Measurements from ENCODE around the gene PIWIL4. TPM values are rescaled to one million over a fixed set of nuclear protein-coding genes. Genes with fewer than 3 reads are reported as not detected.
A peak's percentile ranks its signal among the peaks of the same experiment; 100 is the strongest.
"Not testable (repeated sequence)": the region's sequence is repeated elsewhere in the genome, so short reads cannot be mapped to it uniquely, and the experiment has no call there.

Gene PIWIL4
- total RNA-seq, 1 donor from 2014 or later: 7.7 TPM

DNA sequence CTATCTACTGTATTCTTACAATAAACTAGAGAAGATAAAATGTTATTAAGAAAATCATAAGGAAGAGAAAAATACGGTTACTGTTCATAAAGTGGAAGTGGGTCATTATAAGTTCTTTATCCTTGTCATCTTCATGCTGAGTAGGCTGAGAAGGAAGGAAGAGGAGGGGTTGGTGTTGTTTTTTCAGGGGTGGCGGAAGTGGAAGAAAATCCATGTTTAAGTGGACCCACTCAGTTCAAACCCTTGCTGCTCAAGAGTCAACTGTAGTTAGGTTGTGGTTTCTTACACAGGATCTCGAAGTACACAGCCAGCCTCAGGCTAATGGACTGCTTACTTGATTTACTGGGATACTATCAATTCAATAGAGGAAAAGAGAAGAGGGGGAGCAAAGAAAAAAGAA lies 63.1 kb downstream of the PIWIL4 start:
- no peak for DNase-seq (ENCODE audit: low spot score in 2 of 2)
- no peak for FAIRE-seq

DNA sequence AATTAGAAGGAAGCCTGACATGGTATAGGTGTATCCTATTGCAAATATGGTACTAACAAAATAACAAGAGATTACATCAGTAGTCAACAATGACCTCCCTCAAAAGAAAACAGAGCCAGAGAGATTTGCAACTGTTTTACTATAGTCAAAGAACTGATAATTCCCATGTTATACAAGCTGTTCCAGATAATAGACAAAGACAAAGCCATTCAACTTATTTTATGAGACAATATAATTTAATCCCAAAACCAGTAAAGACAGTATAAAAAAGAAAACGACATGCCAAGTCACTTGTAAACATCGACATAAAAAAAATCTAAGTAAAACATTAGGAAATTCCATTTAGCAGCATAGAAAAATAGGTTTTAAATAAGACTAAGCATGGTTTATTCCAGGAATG lies 65.2 kb downstream of the PIWIL4 start:
- no peak for FAIRE-seq

DNA sequence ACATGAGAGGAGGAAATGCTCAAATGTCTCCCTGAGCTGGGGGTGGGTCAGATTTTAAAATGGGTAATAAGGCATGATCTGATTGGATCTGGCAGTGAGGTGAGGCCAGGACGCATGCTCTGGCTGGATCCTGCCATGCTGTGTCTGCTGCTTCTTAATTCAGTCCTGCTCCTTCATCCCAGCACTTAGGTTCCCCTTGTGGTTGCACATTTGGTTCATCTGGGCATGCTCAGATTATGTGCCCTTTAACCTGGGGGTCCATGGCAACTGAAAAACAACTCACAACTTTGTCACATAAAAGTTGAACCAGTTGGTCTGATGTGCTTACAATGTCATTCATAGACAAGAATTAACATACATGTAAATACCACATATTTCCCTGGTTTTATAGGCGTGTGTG lies 67.9 kb downstream of the PIWIL4 start:
- FAIRE-seq: no peak

More for the DNA sequence above, 65.2 kb downstream of the PIWIL4 start:
- no peak for DNase-seq (ENCODE audit: low spot score in 2 of 2)

DNA sequence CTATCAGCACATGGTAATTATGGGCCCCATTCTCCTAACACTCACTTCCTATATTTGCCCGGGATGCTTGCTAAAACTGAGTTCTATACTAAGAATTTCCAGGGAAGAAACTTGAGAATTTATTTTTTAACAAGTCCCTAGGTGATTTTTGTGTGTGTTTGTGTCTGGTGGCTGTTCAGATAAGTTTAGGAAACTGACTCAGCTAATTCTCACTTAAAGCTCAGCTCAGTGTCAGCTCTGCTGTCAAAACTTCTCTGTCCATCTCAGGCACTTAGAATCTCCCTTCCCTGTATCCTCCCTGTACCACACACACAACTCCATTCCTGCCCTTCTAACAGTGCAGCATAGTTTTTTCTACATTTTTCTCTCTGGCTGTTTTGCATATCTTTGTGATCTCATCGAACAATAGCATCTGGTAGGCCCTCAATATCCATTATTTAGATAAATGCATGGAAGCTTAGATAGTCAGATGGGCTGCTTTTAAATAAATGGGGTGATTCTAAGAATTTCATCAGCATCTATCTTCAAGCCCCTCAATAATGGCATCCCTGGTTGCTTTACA lies 69.3 kb downstream of the PIWIL4 start:
- FAIRE-seq (no peak), DNase-seq (ENCODE audit: low spot score in 2 of 2) (no peak)

More for the DNA sequence above, 67.9 kb downstream of the PIWIL4 start:
- DNase-seq (ENCODE audit: low spot score in 2 of 2): no peak

DNA sequence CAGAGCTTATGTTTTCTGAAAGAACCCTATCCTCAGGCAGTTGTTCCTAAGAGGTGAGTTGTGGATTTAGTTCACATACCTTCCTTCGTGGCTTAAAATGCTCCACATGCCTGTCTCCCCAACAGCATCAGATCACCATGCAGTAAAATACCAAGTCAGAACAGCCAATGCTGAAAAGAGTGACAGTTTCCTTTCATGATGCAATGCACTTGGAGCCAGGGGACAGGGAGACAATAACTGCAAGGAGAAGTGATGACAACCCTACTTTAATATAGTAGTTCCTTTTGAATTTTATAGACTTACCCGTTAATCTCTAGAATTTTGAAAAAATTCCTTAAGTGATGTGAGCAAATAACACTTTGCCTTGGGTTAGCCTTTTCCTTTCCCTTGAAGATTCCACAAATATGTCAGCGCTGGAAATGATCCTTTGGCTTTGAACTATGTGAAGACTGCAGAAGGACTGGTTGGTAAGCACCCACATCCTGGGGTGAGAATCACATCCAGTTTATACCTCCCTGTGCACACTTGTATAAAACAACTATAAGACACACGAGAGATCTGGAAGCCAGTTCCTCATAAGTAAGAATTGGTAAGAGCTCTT lies 71.2 kb downstream of the PIWIL4 start:
- DNase-seq (ENCODE audit: low spot score in 2 of 2) (no peak), FAIRE-seq (no peak)

DNA sequence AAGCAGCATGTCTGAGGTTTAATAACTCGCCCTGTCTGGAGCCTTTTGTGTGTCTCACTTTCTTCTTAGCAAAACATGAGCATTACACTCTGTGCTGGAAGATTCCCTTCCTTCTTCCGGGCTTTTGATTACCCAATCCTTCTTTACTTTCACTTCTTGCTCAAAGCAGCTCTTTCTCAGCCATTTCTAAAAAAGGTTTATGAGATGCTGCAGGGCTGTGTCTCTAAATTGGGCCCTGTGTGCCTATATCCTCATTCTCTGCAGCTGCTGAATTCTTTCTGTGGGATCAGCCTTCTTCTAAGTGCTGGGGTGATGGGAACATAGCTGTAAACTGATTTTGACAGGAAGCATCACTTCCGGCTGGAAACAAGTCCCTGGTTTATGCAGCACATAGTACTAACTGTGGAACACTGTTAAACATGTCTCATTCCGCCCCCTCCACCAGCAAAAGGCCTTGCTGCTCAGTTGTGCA lies 71.8 kb downstream of the PIWIL4 start:
- DNase-seq (ENCODE audit: low spot score in 2 of 2) (peak in 1 of 2 donors; percentile 21), FAIRE-seq (no peak)

DNA sequence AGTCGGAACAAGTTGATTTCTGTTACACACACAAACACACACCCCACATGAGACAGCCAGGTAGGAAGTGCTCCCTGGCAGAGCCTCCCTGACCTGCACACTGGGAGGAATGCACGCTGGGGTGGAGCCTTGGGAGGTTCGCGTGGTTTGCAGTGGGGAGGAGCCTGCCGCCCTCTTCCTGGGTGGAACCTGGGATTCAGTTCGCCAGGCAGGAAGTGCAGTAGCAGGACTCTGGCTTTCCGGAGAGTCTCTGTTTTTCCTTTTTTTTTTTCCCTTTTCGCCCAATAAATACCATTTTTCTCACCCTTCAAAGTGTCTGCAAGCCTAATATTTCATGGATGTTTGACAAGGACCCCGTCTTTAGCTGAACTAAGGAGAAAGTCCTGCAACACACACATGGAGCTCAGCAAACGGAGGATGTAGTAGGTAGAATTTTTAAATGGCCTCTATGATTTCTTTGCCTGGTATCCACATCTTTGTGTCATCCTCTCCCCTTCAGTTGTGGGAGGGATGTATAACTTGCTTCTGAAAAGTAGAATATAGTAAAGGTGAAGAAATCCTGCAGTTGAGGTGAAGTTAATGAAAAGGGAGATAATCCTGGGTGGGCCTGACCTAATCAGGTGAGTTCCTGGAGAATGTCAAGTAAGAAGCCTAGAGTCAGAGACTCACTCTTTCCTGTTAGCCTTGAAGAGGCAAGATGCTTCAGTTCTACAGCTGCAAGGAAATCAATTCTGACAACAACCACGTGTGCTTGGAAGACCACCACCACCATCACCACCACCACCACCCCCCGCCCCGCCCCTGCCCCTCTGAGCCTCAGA lies 72.9 kb downstream of the PIWIL4 start:
- DNase-seq (ENCODE audit: low spot score in 2 of 2) (no peak), FAIRE-seq (no peak)

DNA sequence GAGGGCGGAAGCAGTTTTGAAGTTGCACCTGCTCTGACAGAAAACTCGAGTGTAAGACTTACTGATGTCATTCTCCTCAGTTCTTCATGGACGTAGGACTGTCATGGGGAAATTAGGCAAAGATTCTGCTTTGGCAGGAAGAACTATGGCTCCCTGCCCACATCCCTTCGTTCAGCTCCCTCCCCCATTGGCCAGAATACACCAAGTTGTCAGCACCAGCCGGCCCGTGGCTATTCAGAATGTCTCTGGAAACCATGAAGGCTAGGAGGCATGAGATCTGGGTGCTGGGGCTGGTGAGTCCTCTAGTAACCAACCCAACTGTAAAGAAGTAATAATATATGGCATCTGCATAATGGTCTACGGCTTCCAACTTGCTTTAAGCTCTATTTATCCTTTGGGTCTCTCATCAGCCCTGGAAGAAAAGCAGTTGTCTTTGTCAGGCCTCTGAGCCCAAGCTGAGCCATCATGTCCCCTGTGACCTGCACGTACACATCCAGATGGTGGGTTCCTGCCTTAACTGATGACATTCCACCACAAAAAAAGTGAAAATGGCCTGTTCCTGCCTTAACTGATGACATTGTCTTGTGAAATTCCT lies 74.1 kb downstream of the PIWIL4 start:
- DNase-seq (ENCODE audit: low spot score in 2 of 2) (no peak), FAIRE-seq (no peak)

DNA sequence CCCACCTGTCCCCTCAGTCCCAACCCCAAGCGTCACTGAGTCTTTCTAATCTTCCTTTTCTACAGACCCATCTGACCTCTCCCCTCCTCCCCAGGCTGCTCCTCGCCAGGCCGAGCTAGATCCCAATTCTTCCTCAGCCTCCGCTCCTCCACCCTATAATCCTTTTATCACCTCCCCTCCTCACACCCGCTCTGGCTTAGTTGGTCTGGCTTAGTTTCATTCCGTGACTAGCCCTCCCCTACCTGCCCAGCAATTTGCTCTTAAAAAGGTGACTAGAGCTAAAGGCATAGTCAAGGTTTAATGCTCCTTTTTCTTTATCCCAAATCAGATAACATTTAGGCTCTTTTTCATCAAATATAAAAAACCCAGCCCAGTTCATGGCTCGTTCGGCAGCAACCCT lies 76.0 kb downstream of the PIWIL4 start:
- FAIRE-seq; DNase-seq (ENCODE audit: low spot score in 2 of 2): not testable (repeated sequence)

DNA sequence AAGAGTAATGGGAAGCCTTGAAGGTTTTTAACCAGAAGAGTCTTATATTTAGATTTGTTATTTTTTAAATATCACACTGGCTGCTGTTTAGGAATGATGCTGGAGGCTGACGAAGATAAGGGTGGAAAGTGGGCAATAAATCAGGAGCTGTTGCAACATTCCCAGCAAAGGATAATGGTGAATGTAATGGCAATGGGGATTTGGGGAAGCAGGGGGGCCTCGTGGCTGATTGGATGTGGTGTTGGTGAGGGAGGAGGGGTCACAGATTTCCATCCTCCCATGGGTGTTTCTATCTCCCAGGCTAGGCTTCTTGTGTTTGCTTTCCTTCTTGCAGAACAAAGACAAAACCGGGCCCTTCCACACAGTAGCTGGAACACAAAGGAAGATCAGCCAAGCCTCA lies 80.8 kb downstream of the PIWIL4 start:
- DNase-seq (ENCODE audit: low spot score in 2 of 2) (no peak), FAIRE-seq (no peak)

DNA sequence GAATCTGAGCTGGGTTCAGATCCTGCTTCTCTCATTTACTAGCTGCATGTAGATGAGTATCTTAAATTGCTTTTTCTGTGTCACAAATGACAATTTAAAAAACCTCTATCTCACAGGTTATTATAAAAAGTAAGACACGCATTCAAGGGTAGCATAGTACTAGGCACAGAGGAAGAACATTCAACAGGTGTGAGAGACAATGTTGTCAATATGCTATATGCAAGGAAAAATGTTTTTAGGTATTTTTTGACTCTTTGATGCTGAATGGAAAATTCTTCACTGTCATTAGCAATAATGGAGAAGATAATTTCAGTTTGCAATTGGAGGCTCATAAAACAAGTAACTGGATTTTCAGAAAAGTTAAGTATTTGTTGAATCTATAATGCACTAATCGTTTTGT lies 81.6 kb downstream of the PIWIL4 start:
- DNase-seq (ENCODE audit: low spot score in 2 of 2) (no peak), FAIRE-seq (no peak)

DNA sequence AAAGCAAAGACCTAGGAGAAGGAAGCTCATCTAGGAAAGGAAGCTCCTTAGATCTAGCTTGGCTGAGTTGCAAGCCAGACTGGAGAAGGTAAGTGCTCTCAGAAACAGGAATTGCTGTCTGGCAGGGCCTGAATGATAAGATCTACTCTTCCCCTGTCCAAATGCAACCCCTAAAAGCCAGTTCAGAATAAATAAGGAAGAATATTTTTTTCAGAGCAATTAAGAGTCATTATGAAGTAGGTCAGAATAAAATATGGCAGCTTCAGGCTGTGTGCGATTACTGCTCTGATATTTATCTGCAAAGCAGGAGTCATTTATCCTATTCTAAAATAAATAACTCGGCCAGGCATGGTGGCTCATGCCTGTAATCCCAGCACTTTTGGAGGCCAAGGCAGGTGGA lies 82.1 kb downstream of the PIWIL4 start:
- FAIRE-seq (no peak), DNase-seq (ENCODE audit: low spot score in 2 of 2) (no peak)

DNA sequence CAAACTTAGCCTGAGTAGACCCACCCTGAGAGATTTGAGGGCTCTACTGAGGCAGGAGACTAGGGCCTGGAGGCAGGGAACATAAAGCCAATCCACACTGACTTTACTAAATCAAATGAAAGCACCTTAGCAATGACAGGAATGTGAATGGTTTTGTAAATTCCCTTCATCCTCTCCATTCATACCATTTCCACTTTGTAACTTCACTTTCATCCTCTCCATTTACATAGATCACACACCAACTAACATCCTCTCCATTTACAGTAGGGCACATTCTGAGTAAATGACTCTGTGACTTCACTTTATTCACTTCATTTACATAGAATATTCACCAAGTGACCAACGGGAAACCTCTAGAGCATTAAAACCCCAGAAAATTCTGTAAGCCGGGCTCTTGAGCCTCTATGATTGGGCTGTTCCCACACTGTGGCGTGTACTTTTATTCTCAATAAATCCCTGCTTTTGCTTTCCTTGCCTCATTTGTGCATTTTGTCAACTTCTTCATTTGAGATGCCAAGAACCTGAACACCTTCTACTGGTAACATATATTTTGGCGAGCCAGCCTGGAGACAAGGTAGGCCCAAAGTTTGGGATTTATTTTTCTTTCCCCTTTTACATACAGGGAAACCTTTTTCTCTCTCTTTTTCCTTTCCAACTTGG lies 82.9 kb downstream of the PIWIL4 start:
- DNase-seq (ENCODE audit: low spot score in 2 of 2) (no peak), FAIRE-seq (no peak)

DNA sequence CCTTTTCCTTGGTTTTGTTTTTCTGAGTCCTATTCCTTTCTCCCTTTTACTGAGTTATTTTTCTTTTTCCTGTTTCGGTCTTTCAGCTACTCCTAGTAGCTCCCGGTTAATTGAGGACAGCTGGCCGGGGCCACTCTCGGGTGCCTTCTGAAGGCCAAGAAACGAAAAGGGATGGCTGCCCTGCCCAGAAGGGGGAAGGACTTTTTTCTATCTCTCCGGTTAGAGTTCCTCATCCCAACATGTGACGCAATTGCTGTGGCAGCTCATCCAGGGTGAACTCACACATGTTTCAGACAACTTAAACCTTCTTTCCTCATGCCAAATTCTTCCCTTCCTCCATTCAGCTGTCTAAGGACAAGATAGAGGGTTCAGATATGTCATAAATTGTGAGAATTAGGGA lies 83.6 kb downstream of the PIWIL4 start:
- no peak for FAIRE-seq

DNA sequence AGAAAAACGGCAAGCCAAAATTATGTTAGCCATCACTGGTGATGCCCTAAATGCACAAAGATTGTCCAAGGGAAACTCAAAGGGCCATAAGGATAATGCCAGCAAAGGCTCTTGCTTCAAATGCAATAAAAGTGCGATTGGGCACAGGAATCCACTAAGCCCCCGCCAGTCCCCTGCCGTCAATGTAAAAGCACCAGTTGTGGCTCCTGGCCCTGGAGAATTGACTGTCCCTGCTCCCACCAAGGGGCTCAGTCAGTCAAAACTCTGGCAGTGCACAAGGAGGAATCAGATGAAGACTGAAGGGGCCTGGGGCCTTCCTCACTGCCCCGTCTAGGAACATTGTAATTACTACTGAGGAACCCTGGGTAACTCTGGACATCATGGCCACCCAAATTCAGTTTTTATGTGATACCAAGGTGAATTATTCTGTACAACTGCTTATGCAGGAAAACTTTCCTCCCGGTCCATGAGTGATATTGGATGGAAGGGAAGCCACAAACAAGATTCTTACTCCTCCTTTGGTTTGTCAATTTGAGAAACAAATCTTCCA lies 85.6 kb downstream of the PIWIL4 start:
- DNase-seq (ENCODE audit: low spot score in 2 of 2): no peak
- no peak for FAIRE-seq

More for the DNA sequence above, 83.6 kb downstream of the PIWIL4 start:
- no peak for DNase-seq (ENCODE audit: low spot score in 2 of 2)

DNA sequence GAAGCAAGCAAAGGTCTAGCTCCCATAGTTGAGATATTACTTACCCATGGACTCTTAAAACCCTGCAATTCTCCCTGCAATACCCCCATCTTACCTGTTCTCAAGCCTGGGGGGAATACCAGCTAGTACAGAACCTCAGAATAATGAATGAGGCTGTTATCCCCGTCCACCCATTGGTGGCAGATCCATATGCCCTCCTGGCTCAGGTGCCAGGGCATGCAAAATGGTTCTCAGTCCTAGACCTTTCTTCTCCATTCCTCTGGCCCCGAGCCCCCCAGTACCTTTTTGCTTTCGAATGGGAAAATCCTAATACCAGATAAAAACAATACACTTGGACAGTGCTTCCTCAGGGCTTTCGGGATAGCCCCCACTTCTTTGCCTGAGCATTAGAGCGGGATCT lies 86.4 kb downstream of the PIWIL4 start:
- DNase-seq (ENCODE audit: low spot score in 2 of 2) (no peak), FAIRE-seq (no peak)

DNA sequence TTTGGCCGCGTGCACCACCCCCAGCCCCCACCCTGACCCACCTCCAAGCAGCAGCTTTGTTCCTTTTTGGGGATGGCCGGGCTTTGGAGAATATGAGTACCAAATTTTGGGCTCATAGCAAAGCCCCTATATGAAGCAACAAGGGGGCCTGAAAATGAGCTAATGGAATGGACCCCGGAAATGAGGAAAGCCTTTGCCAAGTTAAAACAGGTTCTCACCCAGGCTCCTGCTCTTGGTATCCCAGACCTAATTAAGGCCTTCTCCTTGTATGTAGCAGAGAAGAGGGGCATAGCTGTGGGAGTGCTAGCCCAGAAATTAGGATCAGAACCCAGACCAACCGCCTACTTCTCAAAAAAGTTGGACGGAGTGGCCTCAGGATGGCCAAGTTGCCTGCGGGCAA lies 87.0 kb downstream of the PIWIL4 start:
- DNase-seq (ENCODE audit: low spot score in 2 of 2) (no peak), FAIRE-seq (no peak)

DNA sequence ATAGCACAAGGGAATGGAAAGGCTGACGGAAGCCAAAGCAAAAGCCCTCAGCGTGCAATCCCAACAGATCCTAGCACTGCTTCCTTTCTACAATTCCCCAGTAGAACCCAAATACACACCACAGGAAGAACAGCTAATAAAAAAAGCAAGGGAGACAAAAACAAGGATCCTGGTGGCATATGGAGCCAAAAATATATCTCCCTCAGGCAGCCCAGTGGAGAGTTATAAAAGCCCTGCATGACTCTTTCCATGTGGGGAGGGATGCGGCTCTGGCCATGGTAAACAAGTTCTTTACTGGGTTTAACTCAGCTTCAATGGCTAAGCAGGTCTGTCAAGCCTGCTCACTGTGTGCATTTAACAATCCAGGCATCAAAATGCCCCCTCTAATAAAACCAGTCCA lies 88.1 kb downstream of the PIWIL4 start:
- DNase-seq (ENCODE audit: low spot score in 2 of 2) (no peak), FAIRE-seq (no peak)

DNA sequence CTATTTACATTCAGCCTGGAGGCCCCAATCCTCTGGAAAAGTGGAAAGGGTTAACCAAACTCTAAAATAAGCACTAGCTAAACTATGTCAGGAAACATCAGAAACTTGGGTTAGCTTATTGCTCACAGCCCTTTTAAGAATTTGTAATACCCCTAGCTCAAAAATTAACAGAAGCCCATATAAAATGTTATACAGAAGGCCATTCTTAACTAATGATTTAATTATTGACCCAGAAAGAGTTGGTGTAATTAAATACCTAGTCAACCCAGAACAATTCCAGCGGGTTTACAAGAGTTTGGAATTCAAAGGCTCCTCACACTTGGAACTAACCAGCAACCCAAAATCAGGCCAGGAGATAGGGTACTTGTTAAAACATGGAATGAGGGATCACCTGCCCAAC lies 88.8 kb downstream of the PIWIL4 start:
- FAIRE-seq (no peak), DNase-seq (ENCODE audit: low spot score in 2 of 2) (no peak)

DNA sequence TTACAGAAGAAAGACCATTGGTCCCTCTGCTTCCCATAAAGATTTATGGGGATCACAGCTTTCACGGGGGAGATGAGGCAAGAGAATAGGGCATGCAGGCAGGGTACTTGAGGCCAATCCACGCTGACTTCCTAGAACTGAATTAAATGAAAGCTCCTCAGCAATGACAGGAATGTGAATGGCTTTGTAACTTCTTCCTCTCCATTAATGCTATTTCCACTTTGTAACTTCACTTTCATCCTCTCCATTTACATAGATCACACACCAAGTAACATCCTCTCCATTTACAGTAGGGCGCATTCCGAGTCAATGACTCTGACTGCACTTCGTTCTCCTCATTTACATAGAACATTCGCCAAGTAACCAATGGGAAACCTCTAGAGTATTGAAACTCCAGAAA lies 89.8 kb downstream of the PIWIL4 start:
- no peak for DNase-seq (ENCODE audit: low spot score in 2 of 2)
- FAIRE-seq: no peak

DNA sequence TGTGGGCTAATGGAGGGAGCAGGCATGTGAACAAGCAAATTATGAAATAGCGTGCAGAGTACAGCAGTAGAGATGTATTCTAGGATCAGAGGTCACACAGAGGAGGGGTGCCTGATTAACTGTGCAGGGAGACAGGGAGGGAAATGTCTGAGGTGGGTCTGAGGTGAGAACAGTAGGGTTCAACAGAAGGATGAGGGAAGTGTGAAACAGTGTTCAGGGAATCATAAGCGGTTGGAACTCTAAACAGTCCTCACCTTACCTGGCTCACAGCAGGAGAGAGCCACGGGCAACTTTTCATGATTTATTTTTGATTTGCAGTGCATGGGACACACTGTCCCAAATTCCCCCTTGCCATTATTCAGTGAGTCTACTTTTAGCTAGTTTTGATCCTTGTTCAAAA lies 90.5 kb downstream of the PIWIL4 start:
- DNase-seq (ENCODE audit: low spot score in 2 of 2) (no peak), FAIRE-seq (no peak)

Measured in frontal cortex (tissue), 4 donors.